G401 (cell line): ENCODE results near the gene MRPS2. TPM values are rescaled to one million over a fixed set of nuclear protein-coding genes. Genes with fewer than 3 reads are reported as not detected.

Experiments
- DNase-seq: peaks from one replicate; pipeline ENCODE4 v3.0.0-alpha.2; 2015; ENCODE audit warnings: low spot score
- in situ Hi-C: cut with HindIII; loops from 2 replicates; pipeline ENCODE4 v1.10.0; 2016; ENCODE audit warnings: low sequenced_read_pairs, mixed read lengths
- total RNA-seq: library from RNA; depleted of rRNA; stranded (reverse); fragments of >200 nt; shearing (Covaris generic); gene quantifications from 2 replicates; pipeline ENCODE4 v1.2.3, GENCODE V29; 2014

Gene MRPS2
- total RNA-seq, 1 experiment from 2014 or later: 53.5 TPM

DNA sequence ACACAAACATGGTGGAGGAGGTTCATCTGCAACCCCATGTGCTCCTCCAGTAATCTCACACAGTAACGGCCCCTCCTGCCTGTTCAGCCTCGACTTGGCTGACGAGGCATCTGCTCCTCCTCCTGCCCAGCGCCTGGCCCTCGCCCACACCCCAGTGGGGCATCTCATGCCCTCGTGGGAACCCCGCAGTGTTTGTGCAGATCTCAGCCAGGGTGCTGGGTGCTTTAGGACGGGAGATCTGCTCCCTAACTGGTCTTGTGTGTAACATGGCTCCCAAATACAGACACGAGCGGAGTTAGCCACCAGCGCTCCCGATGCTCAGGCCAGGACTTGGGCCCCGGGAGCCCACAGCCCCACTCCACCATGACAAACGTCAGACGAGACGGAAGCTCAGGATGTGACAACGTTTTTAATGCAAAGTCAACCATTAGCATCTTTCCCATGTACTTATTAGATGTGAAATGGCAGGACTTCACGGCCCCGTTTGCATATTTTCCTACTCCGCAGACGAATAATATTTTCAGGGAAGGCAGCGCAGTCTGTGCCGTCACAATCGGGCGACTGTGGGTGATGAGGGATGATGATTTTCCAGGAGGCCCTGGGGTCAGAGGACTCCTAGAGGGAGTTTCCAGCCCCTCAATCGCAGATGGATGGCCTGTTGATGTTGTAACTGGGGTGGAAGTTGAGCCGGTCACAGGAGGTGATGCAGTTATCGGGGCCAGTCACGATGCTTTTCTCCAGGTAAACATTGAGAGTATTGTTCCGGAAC, 5.5 kb upstream of the MRPS2 start:
- in situ Hi-C loops: no loop called here
- no peak for DNase-seq

DNA sequence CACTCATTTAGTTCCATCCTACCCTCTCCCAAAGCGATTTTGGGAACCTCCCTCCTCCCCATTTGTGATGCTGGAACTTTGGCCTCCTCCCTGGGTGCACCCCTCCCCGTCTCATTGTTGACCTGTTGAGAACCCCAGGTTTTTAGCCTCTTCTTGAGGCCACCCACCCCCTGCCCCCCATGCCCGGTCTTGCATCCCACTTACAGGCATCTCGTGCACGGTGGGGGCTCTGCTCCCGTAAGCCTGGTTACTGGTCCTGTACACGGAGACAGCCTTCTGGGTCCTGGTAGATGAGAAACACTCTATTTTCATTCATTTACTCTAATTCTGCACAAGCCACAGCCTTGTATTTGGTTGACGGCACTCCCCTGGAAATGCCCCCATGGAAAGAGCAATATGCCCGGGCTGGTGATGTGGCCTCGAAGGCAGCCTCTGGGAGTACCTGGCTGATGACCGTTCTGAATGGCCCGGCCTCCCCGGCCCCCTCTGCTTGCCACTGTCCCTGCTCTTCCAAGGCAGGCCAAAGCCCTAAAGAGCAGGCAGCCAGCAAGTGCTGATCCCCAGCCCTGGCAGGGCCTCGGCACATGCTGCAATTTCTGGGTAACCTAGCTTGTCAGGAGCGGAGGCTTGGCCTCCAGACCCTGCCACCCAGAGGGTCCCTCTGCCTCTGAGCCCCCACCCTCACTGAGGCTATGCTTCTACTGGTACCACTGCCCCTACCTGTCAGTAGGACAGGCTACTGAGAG, 1.9 kb upstream of the MRPS2 start:
- DNase-seq: no peak
- in situ Hi-C loops: no loop called here

DNA sequence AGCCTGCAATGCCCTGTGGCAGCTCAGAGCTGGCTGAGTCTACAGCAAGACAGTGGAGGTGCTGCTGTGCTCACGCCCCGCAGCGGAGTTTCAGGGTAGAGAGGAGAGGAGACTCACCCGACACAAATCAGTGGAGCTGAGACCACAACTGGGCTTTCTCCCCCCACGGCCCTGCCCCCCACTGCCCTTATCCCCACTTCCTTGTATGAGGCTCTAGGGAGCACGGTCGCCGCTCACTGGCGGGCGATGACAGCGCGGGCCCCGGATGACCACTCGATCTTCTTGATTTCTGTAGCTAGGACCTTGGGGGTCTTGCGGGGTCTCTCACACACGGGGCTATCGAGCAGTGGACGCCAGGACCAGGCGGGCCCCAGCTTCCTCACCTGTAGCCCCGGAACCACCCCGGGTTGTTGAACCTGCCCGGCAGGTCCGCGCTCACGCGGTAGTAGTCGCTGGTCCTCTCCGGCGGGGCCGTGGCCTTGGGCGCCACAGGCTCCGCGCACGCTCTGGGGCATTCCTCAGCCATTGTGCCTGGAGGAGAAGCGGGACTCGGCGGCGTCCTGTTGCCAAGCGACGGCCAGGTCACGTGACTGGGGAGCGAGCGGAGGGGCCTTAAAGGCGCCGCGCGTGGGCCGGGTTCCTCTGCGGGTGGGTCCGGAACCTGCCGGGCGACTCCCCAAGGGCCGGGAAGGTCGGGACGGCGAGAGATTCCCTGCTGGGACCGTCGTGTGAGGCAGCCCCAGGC, 984 bp upstream of the MRPS2 start:
- in situ Hi-C loops: no loop called here
- peak; percentile 93 for DNase-seq

DNA sequence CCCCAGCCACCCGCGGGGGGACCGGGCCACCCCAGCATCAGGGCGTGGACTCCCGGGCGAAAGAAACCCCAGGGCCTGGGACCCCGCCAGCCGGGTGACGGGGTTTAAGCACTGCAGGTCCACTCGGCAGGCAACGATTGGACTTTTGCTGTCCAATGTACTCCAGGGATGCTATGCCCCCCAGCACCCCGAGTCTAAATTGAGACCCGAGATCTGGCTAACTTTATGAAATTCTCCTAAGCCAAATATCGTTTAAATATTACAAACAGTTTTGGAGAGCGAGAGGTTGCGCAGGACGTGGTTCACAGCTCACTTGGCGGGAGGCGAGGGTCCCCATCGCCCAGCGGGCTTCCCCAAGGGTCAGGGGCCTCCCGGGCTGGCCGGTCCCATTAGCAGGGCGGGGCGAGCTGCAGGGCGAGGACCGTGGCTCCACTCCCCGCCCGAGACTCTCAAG, 384 bp upstream of the MRPS2 start:
- no peak for DNase-seq
- in situ Hi-C loops: no loop called here

DNA sequence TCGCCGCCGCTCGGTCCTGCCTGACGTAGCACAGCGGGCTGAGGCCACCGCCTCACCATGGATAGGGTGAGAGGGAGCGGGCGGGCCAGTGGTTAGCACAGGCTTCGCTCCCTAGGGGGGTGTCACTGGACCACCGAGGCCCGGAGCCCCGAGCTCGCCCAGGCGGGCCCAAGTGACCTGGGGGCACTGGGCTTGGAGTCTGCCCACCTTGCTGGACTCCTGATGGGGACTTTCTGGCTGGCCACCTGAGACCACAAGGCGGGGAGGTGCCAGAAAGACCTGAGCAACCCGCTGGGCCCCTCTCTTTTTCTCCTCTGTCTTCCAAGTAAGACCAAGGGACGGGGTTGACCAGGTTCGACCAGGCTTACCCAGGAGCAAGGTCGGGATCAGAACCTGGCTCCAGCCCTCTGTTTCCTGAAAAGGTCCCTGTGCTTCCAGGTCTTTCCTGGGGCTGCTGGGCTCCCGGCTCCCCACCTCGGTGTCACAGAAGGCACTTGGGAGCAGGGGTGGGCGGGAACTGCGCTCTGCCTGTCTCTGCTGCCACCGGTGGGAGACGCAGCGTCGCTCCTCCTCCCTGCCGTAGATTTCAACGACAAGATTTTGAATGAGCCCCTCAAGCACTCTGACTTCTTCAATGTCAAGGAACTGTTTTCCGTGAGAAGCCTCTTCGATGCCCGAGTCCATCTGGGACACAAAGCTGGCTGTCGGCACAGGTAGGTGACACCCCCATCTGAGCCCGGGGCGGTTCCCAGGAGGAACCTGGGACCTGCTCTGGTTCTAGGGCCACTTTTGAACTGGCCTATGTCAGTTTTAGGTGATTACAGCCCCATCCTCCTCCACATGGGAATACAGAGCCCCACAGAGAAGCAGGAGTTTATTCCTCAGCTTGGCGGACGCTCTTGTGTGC, 1.0 kb downstream of the MRPS2 start:
- DNase-seq: no peak
- in situ Hi-C loops: no loop called here

DNA sequence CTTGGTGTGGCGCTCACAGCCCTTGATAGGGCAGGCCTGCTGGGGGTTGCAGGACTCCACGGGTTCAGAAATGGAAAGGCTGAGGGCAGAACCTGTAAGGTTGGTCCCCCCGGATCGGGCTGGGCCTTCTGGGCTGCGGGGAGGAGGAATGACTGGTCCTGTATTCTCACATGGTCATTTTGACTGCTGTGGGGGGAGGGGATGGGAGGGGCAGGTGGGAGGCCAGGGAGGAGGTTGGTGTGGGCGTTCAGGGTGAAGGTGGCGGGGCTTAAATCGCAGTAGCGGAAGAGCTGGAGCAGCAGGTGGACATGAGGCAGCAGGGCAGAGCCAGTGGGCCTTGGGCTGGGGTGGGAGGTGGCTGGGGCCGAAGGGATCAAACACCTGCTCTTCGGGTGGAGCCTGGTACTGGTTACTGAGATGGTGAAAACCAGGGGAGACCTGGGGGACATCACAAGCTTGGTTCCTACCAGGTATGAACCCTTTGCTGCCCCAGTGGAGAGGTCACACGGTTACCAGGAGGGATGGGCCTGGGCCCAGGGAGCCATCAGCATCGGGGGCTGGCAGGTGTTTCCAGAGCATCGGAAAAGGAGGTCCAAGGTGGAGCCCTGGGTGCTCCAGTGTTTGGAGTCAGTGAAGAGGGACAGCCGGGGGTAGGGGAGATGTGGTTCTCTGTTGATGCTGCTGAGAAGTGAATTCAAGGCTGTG, 1.8 kb downstream of the MRPS2 start:
- in situ Hi-C loops: no loop called here
- no peak for DNase-seq

DNA sequence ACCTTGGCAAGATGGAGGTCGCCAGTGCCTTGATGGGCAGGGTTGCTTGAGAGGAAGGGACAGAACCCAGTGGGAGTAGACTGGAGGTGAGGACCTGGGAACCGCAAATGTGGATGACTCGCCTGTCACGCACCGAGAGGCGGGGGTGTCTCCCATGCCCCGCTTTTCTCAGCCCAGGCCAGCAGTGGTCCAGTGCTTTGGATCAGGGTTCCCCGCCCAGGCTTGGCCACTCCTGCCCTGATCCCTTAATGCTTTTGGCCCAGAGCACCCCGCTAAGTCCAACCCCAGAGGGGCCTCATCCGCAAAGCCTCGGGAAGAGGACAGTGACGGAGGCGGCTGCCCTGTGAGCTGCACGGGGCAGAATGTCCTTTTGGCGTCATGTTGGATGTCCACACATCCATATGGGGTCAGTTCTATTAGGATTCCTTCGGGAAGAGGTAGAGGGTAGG, 2.4 kb downstream of the MRPS2 start:
- in situ Hi-C loops: no loop called here
- DNase-seq: no peak

DNA sequence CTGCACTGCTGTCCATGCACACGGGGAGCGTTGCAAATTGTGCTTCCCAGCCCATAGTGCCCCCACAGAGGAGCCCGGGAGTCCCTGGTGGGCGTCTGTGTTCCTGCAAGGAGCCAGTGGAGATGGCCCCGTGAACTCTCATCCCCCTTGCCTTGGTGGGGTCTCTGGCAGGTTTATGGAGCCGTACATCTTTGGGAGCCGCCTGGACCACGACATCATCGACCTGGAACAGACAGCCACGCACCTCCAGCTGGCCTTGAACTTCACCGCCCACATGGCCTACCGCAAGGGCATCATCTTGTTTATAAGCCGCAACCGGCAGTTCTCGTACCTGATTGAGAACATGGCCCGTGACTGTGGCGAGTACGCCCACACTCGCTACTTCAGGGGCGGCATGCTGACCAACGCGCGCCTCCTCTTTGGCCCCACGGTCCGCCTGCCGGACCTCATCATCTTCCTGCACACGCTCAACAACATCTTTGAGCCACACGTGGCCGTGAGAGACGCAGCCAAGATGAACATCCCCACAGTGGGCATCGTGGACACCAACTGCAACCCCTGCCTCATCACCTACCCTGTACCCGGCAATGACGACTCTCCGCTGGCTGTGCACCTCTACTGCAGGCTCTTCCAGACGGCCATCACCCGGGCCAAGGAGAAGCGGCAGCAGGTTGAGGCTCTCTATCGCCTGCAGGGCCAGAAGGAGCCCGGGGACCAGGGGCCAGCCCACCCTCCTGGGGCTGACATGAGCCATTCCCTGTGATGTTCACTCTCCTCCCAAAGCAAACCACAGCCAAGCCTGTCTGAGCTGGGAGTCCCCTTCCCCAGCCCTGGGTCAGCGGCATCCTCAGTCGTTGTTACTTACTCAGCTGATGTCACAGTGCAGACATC, 3.1 kb downstream of the MRPS2 start:
- in situ Hi-C loops: no loop called here
- DNase-seq: no peak

DNA sequence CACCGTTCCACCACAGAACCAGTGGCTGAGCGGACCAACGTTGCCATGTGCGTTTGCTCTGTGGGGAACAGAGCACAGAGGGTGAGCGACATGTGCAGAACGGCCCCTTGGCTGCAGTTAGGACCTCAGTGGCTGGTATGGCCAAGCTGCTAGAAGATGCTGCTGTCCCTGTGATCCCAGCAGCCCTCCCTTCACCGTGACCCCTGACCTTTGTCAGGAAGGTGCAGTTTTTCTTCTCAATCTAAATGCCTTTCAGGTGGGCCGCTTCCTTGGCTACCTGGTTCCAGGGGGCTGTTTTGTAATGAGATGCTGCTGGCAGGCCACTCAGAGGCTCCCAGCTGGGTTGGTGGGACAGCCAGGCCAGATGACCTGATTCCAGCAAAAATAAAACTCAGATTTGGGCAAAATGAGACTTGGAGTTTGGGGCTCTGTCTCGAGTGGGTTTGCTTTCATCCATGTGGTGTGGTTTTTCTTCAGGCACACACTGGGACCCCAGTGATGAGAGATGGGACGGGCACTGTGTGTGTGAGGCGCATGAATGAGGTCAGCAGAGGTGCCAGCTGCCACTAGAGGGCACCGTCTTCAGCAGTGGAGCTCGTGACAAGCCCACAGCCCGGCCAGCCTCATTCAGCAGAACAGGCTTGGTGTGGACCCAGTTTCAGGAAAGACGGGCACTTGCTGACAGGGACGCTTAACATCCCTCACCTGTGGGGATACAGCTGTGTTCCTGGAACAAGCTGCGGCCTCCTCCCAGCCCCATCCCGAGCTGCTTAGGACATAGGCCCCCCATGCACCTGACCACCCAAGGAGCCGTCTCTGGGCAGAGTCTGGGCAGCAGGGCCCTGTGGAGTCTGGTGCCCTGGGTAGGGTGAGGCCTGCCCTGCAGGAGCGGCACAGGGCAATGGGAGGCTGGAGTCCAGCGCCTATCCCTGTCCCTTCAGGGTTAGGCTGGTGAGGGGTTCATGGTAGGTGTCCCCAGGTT, 4.1 kb downstream of the MRPS2 start:
- DNase-seq: peak; percentile 66
- in situ Hi-C loops: no loop called here

DNA sequence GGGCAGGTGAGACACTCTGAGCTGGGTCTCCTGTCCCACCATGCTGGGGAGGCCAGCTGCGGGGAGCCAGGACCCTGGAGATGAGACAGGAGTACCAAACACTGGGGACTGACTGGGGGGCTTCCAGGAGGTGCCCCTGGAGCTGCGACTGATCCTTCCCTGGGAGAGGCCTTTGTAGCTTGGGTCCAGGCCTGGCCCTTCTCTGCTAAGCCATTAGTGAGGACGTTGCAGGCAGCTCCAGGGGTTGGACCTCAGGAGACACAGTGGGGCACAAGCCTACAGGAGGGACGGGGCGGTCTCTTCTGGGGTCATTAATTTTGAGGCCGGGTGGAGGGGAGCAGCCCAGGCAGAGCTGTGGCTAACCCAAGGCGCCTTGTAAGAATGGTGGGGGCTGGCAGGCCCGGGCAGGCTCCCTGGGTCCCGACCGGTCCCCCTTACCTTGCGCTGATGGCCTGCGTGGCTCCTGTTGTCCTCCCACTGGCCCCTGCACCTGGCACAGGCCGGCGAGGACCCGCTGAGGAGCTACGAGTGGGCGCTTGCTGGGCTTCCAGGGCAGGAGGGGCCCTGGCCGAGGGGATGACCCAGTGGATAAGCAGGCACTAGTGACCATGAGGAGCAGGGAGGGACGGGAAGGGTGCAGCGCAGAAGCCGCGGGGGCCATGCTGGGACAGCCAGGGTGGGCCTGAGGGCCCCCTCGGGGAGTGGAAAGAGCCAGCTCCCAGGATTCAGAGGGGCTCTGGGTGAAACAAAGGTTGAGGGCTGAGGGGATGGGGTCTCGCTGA, 5.1 kb downstream of the MRPS2 start:
- no peak for DNase-seq
- in situ Hi-C loops: no loop called here

DNA sequence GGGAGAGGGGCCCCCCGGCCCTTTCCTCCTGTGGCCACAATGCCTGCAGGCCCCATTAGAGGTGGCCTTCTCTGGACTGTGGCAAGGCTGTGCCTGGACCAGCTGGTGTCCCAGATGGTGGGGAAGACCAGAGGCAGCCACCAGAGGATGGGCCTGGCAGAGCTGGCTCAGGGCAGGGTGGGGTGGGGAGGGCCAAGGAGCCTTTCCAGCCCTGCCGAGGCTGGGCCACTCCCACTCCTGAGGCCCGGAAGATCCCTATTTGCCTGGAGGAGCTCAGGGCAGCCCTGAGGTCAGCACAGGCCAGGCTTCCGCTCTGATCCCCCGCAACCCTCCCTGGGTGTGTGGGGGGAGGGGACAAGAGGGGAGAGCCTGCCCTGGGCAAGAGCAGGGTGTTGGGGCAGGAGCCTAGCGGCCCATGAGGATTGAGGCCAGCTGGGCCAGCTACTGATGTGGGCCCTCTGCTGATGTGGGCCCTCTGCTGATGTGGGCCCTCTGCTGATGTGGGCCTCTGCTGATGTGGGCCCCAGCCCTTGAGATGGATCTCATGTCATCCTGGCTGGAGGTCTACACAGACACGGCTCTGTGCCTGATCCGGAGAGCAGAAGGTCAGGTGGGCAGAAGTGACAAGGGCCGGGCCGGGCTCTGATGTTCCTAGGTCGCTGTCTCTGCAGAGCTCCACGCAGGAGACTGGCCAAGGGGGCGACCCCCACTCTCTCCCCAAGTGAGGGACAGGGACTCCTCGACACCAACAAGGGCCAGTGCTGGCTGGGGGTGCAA, 6.0 kb downstream of the MRPS2 start:
- no peak for DNase-seq
- in situ Hi-C loops: no loop called here

DNA sequence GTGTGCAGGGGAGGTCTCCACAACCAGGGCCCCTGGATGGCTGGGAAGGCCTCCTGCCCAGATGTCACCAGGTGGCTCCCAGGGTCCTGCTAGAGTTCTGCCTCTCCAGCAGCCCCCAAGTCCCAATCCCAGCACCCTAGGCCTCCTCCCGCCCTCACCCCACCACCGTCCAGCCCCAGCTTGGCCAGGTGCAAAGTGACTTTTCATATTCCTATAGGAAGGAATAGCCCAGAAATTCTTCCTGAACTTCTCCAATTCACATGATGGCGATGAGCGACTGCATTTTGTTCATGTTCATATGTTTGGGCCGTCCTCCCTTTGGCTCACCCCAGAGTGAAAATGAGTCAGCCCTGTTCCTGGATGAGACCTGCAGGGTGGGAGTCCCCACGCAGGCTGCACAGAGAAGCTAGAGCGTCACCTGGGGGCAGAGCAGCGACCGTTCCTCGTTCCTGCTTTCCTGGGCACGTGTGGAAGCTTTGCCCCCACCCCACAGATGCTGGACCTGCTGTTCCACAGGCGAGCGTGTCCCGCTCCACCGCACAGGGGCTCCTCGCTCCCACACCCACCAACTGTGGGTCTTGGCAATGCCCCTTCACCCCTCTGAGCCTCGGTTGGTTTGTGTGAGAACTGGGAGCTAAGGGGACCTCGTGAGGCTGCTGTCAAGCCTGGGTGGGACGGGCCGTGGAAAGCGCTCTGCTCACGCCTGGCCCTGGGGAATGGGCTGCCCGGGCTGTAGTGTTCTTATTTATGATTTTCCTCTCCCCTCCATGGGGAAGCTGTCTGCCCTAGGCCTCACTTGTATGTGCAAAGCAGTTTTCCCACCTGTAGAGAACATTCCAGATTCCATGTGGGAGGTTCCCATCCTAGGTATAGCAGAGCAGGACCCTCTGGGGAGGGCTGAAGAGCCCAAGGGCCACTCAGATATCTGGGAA, 6.9 kb downstream of the MRPS2 start:
- in situ Hi-C loops: no loop called here
- no peak for DNase-seq

DNA sequence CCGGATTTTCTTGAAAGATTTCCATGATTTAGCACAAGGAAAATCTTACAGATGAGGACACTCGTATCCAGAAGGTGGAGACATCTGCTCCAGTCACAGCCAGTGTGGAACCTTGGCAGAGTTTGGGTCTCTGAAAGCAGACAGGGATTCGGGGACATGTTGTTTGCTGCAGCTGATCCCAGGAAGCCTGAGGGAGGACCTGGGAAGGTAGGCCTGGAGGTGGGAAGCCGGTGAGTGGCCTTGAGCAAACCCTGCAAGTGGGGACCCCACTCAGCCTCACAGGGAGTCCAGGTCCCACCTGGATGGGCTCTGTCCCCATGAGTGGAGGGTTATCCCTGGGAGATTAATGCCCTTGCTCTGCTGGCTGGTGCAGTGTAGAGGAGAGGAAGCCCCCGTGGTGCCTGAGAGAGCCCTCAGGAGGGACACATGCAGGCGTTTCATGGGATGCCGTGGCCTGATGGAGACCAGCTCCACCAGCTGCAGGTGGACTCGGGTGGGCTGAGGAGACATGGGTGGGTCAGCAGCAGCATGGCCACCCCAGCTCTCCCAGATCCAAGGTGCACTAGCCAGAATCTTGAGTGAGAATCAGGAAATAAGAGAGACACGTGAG, 7.8 kb downstream of the MRPS2 start:
- in situ Hi-C loops: no loop called here
- DNase-seq: no peak

DNA sequence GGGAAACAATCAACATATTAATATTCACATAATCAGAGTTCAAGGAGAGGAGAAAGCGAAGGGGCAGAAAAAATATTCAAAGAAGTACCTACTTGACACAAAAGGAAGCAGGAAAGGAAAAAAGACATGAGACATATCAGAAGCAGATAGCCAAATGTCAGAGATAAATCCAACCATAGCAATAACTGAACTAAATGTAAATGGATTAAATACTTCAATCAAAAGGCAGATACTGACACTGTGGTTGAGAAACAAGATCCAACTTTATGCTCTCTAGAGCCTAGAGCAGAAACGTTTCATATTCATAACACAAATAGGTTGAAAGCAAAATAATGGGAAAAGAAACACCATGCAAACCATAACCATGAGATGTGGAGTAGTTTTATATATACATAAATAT, 9.0 kb downstream of the MRPS2 start:
- in situ Hi-C loops: no loop called here

More for the DNA sequence above, 9.0 kb downstream of the MRPS2 start:
- DNase-seq: no peak
